ENCODE results near the gene TNIP2. TPM values are rescaled to one million over a fixed set of nuclear protein-coding genes. Genes with fewer than 3 reads are reported as not detected.

Gene TNIP2
- total RNA-seq, 1 experiment from 2014 or later = 31.9 TPM

DNA sequence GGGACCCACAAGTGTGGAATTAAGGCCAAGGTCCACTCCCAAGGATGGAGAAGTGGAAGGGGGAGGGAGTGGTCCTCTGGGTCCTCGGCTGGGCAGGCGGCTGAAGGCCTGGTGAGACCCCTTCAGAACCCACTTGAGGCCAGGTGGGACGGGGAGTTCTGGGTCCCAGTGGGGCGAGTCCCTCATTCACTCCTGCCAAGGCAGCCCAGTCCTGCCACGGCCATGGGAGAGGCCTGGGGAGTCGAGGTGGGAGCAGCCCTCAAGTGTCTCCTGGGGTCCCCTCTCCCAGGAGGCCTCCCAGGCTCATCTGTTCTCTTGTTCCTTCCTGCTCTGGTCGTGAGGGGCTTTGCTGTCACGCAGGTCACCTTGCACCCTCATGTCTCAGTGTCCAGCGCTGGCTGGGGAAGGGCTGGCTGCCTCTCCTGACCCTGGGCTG lies 30.7 kb upstream of the TNIP2 start:
- TF ChIP-seq, protein P1, sequence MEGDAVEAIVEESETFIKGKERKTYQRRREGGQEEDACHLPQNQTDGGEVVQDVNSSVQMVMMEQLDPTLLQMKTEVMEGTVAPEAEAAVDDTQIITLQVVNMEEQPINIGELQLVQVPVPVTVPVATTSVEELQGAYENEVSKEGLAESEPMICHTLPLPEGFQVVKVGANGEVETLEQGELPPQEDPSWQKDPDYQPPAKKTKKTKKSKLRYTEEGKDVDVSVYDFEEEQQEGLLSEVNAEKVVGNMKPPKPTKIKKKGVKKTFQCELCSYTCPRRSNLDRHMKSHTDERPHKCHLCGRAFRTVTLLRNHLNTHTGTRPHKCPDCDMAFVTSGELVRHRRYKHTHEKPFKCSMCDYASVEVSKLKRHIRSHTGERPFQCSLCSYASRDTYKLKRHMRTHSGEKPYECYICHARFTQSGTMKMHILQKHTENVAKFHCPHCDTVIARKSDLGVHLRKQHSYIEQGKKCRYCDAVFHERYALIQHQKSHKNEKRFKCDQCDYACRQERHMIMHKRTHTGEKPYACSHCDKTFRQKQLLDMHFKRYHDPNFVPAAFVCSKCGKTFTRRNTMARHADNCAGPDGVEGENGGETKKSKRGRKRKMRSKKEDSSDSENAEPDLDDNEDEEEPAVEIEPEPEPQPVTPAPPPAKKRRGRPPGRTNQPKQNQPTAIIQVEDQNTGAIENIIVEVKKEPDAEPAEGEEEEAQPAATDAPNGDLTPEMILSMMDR (conservative IDR thresholded peaks at IDR 0.05; ENCODE audit: low read depth, low read length) = no peak
- TF ChIP-seq EZH2 (IDR thresholded peaks at IDR 0.05; ENCODE audit: borderline replicate concordance, low read depth, low read length, poor library complexity, severe bottlenecking) = no peak
- ChIA-PET POLR2A (ENCODE audit: low non-redundant PET) (interaction anchor here (0.6 kb wide), 1 partner anchor 66 kb away, joined by 7 read pairs; no protein-coding TSS in a partner anchor), CTCF (no interaction called here)
- Histone ChIP-seq H3K4me3 (ENCODE audit: low read depth, low read length, poor library complexity, severe bottlenecking) (no peak overlapping the region), H3K27me3 (replicated peaks; ENCODE audit: insufficient read depth, low read depth, low read length, poor library complexity) (no peaks in the 10 kb centered on the region), H3K27ac (ENCODE audit: low read depth, low read length, poor library complexity, severe bottlenecking) (no peak overlapping the region), H3K9me3 (ENCODE audit: low read depth, low read length, poor library complexity, severe bottlenecking) (no peaks in the 10 kb centered on the region), H3K4me1 (ENCODE audit: insufficient read depth, low read length, poor library complexity, severe bottlenecking) (no peaks in the 10 kb centered on the region), H3K36me3 (ENCODE audit: insufficient read depth, low read length, poor library complexity, severe bottlenecking) (no peaks in the 10 kb centered on the region)
- intact Hi-C loops (cut with micrococcal nuclease; ENCODE audit: unreplicated experiment) = no loop called here
- no TSS peak for BruUV-seq (replicated peaks)
- no peak for DNase-seq (ENCODE audit: low spot score)

DNA sequence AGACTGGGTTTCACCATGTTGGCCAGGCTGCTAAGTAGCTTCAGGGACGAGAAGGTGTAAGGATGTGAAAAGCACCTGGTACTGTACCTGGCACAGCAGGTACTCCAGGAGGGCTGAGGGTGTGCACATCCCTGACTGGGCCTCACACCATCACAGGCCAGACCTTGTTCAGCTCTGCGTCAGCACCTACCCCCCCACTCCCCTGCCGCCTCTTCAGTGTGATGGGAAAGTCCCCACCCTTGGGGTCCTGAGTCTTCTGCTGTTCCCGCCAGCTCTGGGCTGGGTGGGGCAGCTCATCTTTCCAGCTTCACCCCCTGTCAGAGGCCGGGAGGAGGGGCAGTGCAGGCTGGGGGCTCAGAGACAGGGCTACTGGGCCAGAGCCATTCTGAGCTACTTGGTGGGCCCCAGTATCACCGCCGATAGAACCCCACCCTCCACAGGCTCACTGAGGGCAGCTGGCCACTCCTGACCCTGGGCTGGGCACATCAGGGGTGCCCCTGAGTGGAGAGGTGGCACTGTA lies 30.1 kb upstream of the TNIP2 start:
- H3K27me3 ChIP-seq (replicated peaks; ENCODE audit: insufficient read depth, low read depth, low read length, poor library complexity) = no peaks in the 10 kb centered on the region
- TF ChIP-seq, protein P1 (conservative IDR thresholded peaks at IDR 0.05; ENCODE audit: low read depth, low read length) = no peak
- no peak for TF ChIP-seq EZH2 (IDR thresholded peaks at IDR 0.05; ENCODE audit: borderline replicate concordance, low read depth, low read length, poor library complexity, severe bottlenecking)
- ChIA-PET CTCF (no interaction called here), POLR2A (ENCODE audit: low non-redundant PET) (no interaction called here)
- intact Hi-C loops (cut with micrococcal nuclease; ENCODE audit: unreplicated experiment) = no loop called here
- no peaks in the 10 kb centered on the region for H3K36me3 ChIP-seq (ENCODE audit: insufficient read depth, low read length, poor library complexity, severe bottlenecking)
- no TSS peak for BruUV-seq (replicated peaks)
- no peaks in the 10 kb centered on the region for H3K4me1 ChIP-seq (ENCODE audit: insufficient read depth, low read length, poor library complexity, severe bottlenecking)
- H3K9me3 ChIP-seq (ENCODE audit: low read depth, low read length, poor library complexity, severe bottlenecking) = no peaks in the 10 kb centered on the region
- no peak overlapping the region for H3K27ac ChIP-seq (ENCODE audit: low read depth, low read length, poor library complexity, severe bottlenecking)
- no peak for DNase-seq (ENCODE audit: low spot score)
- no peak overlapping the region for H3K4me3 ChIP-seq (ENCODE audit: low read depth, low read length, poor library complexity, severe bottlenecking)

DNA sequence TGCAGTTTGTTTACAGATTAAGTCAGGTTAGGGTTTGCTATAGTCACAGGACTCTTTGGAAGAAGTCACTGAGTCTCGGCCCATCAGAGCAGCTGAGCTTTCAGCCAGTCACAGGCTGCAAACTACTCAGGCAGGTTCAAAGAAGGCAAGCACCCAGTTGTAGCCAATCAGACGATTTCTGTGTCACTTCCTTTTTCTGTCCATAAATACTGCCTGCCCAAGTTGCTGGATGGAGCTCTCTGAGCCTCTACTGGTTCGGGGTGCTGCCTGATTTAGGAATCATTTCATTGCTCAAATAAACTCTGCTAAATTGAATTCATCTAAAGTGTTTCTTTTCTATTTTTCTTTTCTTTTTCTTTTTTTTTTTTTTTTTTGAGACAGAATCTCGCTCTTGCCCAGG lies 29.5 kb upstream of the TNIP2 start:
- POLR2A ChIA-PET (ENCODE audit: low non-redundant PET) = no interaction called here
- no TSS peak for BruUV-seq (replicated peaks)
- Histone ChIP-seq H3K4me1 (ENCODE audit: insufficient read depth, low read length, poor library complexity, severe bottlenecking) (no peaks in the 10 kb centered on the region), H3K27ac (ENCODE audit: low read depth, low read length, poor library complexity, severe bottlenecking) (no peak overlapping the region), H3K9me3 (ENCODE audit: low read depth, low read length, poor library complexity, severe bottlenecking) (no peaks in the 10 kb centered on the region), H3K36me3 (ENCODE audit: insufficient read depth, low read length, poor library complexity, severe bottlenecking) (no peaks in the 10 kb centered on the region), H3K4me3 (ENCODE audit: low read depth, low read length, poor library complexity, severe bottlenecking) (no peak overlapping the region), H3K27me3 (replicated peaks; ENCODE audit: insufficient read depth, low read depth, low read length, poor library complexity) (no peaks in the 10 kb centered on the region)
- intact Hi-C loops (cut with micrococcal nuclease; ENCODE audit: unreplicated experiment) = no loop called here
- DNase-seq (ENCODE audit: low spot score) = no peak
- CTCF ChIA-PET = no interaction called here
- TF ChIP-seq, protein P1 (conservative IDR thresholded peaks at IDR 0.05; ENCODE audit: low read depth, low read length) = no peak
- no peak for TF ChIP-seq EZH2 (IDR thresholded peaks at IDR 0.05; ENCODE audit: borderline replicate concordance, low read depth, low read length, poor library complexity, severe bottlenecking)

Measured in A673 (cell line).